Mesothelial cell of epicardium (in vitro differentiated cells): Measurements from ENCODE around the gene ADAMTS7. TPM values are rescaled to one million over a fixed set of nuclear protein-coding genes. Genes with fewer than 3 reads are reported as not detected.
"Not testable (repeated sequence)": the region's sequence is repeated elsewhere in the genome, so short reads cannot be mapped to it uniquely, and the experiment has no call there.

Experiments
- DNase-seq, 2 experiments: peaks; one replicate each; pipeline ENCODE4 v3.0.0; 2021; ENCODE audit warnings: low spot score in 2 of 2; ENCODE audit not compliant: unreplicated experiment in 2 of 2
- H3K27ac Mint-ChIP-seq: 2 replicates; pipeline ENCODE4 v1.8.0; 2021; ENCODE audit warnings: mixed read lengths
- H3K27me3 Mint-ChIP-seq: 2 replicates; pipeline ENCODE4 v1.8.0; 2021; ENCODE audit warnings: low read depth, mixed read lengths
- H3K36me3 Mint-ChIP-seq: 2 replicates; pipeline ENCODE4 v1.8.0; 2021; ENCODE audit warnings: mixed read lengths
- H3K4me1 Mint-ChIP-seq: 2 replicates; pipeline ENCODE4 v1.8.0; 2021; ENCODE audit warnings: mixed read lengths
- H3K4me3 Mint-ChIP-seq: 2 replicates; pipeline ENCODE4 v1.8.0; 2021; ENCODE audit warnings: mild to moderate bottlenecking, moderate library complexity, mixed read lengths
- H3K9me3 Mint-ChIP-seq: 2 replicates; pipeline ENCODE4 v1.8.0; 2021; ENCODE audit warnings: mixed read lengths
- CTCF ChIP-seq: fragments of 200-600 bp; sonication (generic); IDR thresholded peaks from one replicate; pipeline ENCODE4 v1.5.0; 2021; ENCODE audit warnings: antibody characterized with exemption; ENCODE audit not compliant: unreplicated experiment
- total RNA-seq: library from RNA; stranded (reverse); gene quantifications from 3 replicates; pipeline ENCODE4 v1.2.1, GENCODE V29; 2021

Gene ADAMTS7
- total RNA-seq, 1 donor from 2014 or later = 101 TPM

DNA sequence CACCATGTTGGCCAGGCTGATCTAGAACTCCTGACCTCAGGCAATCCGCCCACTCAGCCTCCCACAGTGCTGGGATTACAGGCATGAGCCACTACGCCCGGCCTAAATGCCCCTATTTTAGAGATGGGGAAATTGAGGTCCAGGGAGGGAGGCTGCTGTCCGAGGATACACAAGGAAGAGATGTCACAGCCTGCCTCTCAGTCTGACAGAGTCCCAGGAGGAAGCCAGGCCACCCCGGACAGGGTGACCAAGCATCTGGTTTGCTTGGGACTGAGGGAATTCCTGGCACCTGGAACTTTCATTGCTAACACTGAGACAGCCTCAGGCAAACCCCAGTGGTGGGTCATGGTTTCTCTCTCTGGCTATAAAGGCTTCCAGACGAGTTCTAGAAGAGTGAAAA is 30.6 kb upstream of the ADAMTS7 start:
- Mint-ChIP-seq H3K4me3 (no peak overlapping the region), H3K27ac (no peak overlapping the region), H3K4me1 (no peaks in the 10 kb centered on the region), H3K36me3 (no peaks in the 10 kb centered on the region), H3K27me3 (no peaks in the 10 kb centered on the region), H3K9me3 (peaks cover 5% of the 10 kb centered on the region)
- TF ChIP-seq CTCF = no peak
- no peak for DNase-seq

DNA sequence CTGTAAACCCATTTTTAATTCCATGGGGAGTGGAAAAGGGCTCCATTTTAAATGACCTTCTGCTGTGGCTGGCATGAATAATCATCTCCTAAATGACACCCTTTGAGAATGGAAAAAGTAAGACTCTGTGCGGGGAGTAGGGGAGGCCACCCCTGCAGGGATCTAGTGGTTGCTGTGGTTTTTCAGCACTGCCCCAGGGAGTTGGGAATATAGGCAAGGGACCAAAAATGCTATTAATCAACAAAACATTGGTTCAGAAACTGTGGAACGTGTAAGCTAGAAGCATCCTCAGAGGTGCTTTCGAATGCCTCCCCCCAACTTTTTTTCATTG is 30.1 kb upstream of the ADAMTS7 start:
- H3K9me3 Mint-ChIP-seq = peaks cover 5% of the 10 kb centered on the region
- H3K4me3 Mint-ChIP-seq = no peak overlapping the region
- no peak for TF ChIP-seq CTCF
- no peaks in the 10 kb centered on the region for H3K27me3 Mint-ChIP-seq
- no peak overlapping the region for H3K27ac Mint-ChIP-seq
- DNase-seq = no peak
- H3K36me3 Mint-ChIP-seq = no peaks in the 10 kb centered on the region
- H3K4me1 Mint-ChIP-seq = no peaks in the 10 kb centered on the region

- Mint-ChIP-seq H3K27ac (no peak overlapping the region), H3K4me3 (no peak overlapping the region), H3K27me3 (no peaks in the 10 kb centered on the region), H3K9me3 (peaks cover 2% of the 10 kb centered on the region), H3K4me1 (no peaks in the 10 kb centered on the region), H3K36me3 (no peaks in the 10 kb centered on the region)
- no peak for DNase-seq
- no peak for TF ChIP-seq CTCF
These were observed 29.6 kb upstream of the ADAMTS7 start for GRCh38 chr15:78840661-78841375.

- H3K27me3 Mint-ChIP-seq, H3K4me3 Mint-ChIP-seq, H3K27ac Mint-ChIP-seq, H3K4me1 Mint-ChIP-seq, H3K9me3 Mint-ChIP-seq, DNase-seq, H3K36me3 Mint-ChIP-seq: not testable (repeated sequence)
These were observed 27.9 kb upstream of the ADAMTS7 start for GRCh38 chr15:78839151-78839550.

DNA sequence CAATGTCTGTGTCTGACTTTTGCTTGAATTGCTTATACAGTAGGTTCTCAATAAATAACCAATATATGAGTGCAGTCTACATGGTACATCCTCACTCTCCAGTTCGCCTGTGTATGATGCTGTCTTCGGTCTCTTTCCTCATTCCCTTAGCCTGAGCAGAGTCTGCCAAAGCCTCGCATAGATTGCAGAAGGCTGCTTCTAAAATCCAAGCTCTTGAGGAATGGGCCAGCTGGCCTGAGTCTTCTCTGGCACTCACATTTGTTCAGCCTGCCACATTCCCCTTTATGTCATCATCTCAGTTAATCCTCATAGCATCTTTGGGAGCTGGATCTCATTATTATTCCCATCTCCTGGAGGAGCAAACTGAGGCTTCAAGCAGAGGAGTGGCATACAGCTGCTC is 27.2 kb upstream of the ADAMTS7 start:
- no peak for DNase-seq
- Mint-ChIP-seq H3K9me3 (no peaks in the 10 kb centered on the region), H3K27ac (no peak overlapping the region)

GRCh38 chr15:78837543-78837942 is 26.3 kb upstream of the ADAMTS7 start:
- Mint-ChIP-seq H3K36me3 (no peaks in the 10 kb centered on the region), H3K4me1 (no peaks in the 10 kb centered on the region), H3K27ac (no peak overlapping the region), H3K9me3 (no peaks in the 10 kb centered on the region), H3K4me3 (no peak overlapping the region), H3K27me3 (peaks cover 3% of the 10 kb centered on the region)
- TF ChIP-seq CTCF = no peak
- DNase-seq = no peak

More for the DNA sequence above, 27.2 kb upstream of the ADAMTS7 start:
- no peak for TF ChIP-seq CTCF
- Mint-ChIP-seq H3K36me3 (no peaks in the 10 kb centered on the region), H3K4me3 (no peak overlapping the region), H3K27me3 (peaks cover under 1% of the 10 kb centered on the region), H3K4me1 (no peaks in the 10 kb centered on the region)
